Stimulated activated CD8-positive, alpha-beta memory T cell treated with anti-CD3 and anti-CD28 coated beads, Interleukin-4, amount 100 ng/mL, for 48 hours (primary cell): Measurements from ENCODE around the gene NEK6.

Source experiments
- DNase-seq: peaks from one replicate; pipeline ENCODE4 v3.0.0-alpha.2; 2020

Gene NEK6

GRCh38 chr9:124388275-124389048, 130.7 kb downstream of the NEK6 start:
- no peak for DNase-seq

- no peak for DNase-seq
These were observed 131.6 kb downstream of the NEK6 start for GRCh38 chr9:124389146-124389939.

- no peak for DNase-seq
These were observed 133.3 kb downstream of the NEK6 start for GRCh38 chr9:124390794-124391658.

GRCh38 chr9:124392254-124392870, 134.6 kb downstream of the NEK6 start:
- no peak for DNase-seq

GRCh38 chr9:124392871-124393460, 135.2 kb downstream of the NEK6 start:
- no peak for DNase-seq

- DNase-seq = no peak
These were observed 136.4 kb downstream of the NEK6 start for GRCh38 chr9:124394167-124394566.

GRCh38 chr9:124394596-124394995, 136.8 kb downstream of the NEK6 start:
- no peak for DNase-seq

GRCh38 chr9:124395826-124396225, 138.1 kb downstream of the NEK6 start:
- no peak for DNase-seq

- no peak for DNase-seq
These were observed 140.6 kb downstream of the NEK6 start for GRCh38 chr9:124398191-124398935.

- no peak for DNase-seq
These were observed 141.7 kb downstream of the NEK6 start for GRCh38 chr9:124399323-124399967.

GRCh38 chr9:124399968-124400940, 142.5 kb downstream of the NEK6 start:
- no peak for DNase-seq
